ENCODE data around the gene PIGO. TPM values are rescaled to one million over a fixed set of nuclear protein-coding genes. Genes with fewer than 3 reads are reported as not detected.

Gene PIGO
- total and polyA plus RNA-seq, 2 experiments from 2014 or later = 11.2 to 18.9 TPM

- TF ChIP-seq CTCF (conservative IDR thresholded peaks at IDR 0.05; ENCODE audit: low read depth in 2 of 2) (no peak), JUNB (IDR thresholded peaks at IDR 0.05; ENCODE audit: unreplicated experiment) (no peak), REST (IDR thresholded peaks at IDR 0.05; ENCODE audit: unreplicated experiment) (no peak)
Observed at GRCh38 chr9:35140093-35140492, 43.7 kb upstream of the PIGO start (continued).

GRCh38 chr9:35136866-35137265 lies 40.5 kb upstream of the PIGO start:
- Mint-ChIP-seq H3K27ac (no peak overlapping the region), H3K4me3 (no peak overlapping the region), H3K4me1 (no peaks in the 10 kb centered on the region), H3K9me3 (peaks cover 65% of the 10 kb centered on the region), H3K27me3 (ENCODE audit: insufficient read depth, low read depth, poor library complexity) (peaks cover 4% of the 10 kb centered on the region), H3K36me3 (ENCODE audit: low read depth) (peaks cover 13% of the 10 kb centered on the region)
- Histone ChIP-seq H3K27me3 (ENCODE audit: insufficient read depth) (no peaks in the 10 kb centered on the region), H4K20me1 (replicated peaks; ENCODE audit: insufficient read depth) (no peaks in the 10 kb centered on the region), H3K27ac (ENCODE audit: low read depth) (no peak overlapping the region), H2AFZ (no peak overlapping the region), H3K9me2 (ENCODE audit: insufficient read depth) (no peaks in the 10 kb centered on the region; the same call in 1 of the 2 replicates), H3K4me2 (no peak overlapping the region), H3K36me3 (ENCODE audit: insufficient read depth) (0 out of 2 replicates have a peak, but pooled peaks cover 3% of the 10 kb centered on the region), H3K4me1 (ENCODE audit: insufficient read depth) (no peaks in the 10 kb centered on the region), H3K79me2 (replicated peaks; ENCODE audit: insufficient read depth) (no peaks in the 10 kb centered on the region), H3F3A (replicated peaks; ENCODE audit: low read depth) (no peaks in the 10 kb centered on the region), H3K4me3 (no peak overlapping the region)
- DNase-seq (ENCODE audit: low spot score) = no peak
- ATAC-seq = no peak
- TF ChIP-seq POLR2AphosphoS5 (IDR thresholded peaks at IDR 0.05; ENCODE audit: low read depth) (no peak), ETS1 (IDR thresholded peaks at IDR 0.05) (no peak), ZNF462 (CRISPR knock-in tag; IDR thresholded peaks at IDR 0.05) (no peak), EZH2phosphoT487 (IDR thresholded peaks at IDR 0.05; ENCODE audit: unreplicated experiment) (no peak), REST (IDR thresholded peaks at IDR 0.05; ENCODE audit: unreplicated experiment) (no peak), NANOG (IDR thresholded peaks at IDR 0.05; ENCODE audit: borderline replicate concordance) (no peak)

Measured in GM23338 (cell line).